Colonic mucosa (tissue), 4 donors: ENCODE measurements around the gene PROX2. TPM values are rescaled to one million over a fixed set of nuclear protein-coding genes. Genes with fewer than 3 reads are reported as not detected.

Source experiments
- DNase-seq: peaks from one replicate; pipeline ENCODE4 v3.0.0-alpha.2; 2020
- H3K27ac ChIP-seq: fragments of 200-600 bp; one replicate; pipeline ENCODE4 v1.8.0; 2021
- H3K27me3 ChIP-seq: fragments of 200-600 bp; one replicate; pipeline ENCODE4 v1.8.0; 2021
- H3K36me3 ChIP-seq: fragments of 200-600 bp; one replicate; pipeline ENCODE4 v1.8.0; 2021
- H3K4me1 ChIP-seq: fragments of 200-600 bp; one replicate; pipeline ENCODE4 v1.8.0; 2021; ENCODE audit warnings: mild to moderate bottlenecking
- H3K4me3 ChIP-seq: fragments of 200-600 bp; one replicate; pipeline ENCODE4 v1.8.0; 2021
- H3K9ac ChIP-seq, 2 donors: one replicate each; pipeline ENCODE4 v1.7.0; 2013; ENCODE audit warnings: control low read depth in 2 of 2, low read depth in 2 of 2, low read length in 2 of 2
- H3K9me3 ChIP-seq: fragments of 200-600 bp; one replicate; pipeline ENCODE4 v1.8.0; 2021
- intact Hi-C: fragments of 100-400 bp; cut with DNase I; formaldehyde crosslinking; loops from one replicate; pipeline ENCODE4 v1.14.1; 2022
- total RNA-seq, 2 donors: library from RNA; stranded (reverse); fragmentation: NEBNext Ultra II Directional in 1 of 2; extraction: Animal tissue kit (Norgen Biotek cat#: 25700) in 1 of 2; gene quantifications; one replicate each; pipeline ENCODE4 v1.2.1, GENCODE V29; 2021
- TF ChIP-seq, protein P1 (sequence below): fragments of 200-600 bp; IDR thresholded peaks from one replicate; pipeline ENCODE4 v1.8.0; 2022; ENCODE audit warnings: antibody characterized with exemption, mild to moderate bottlenecking
- donor health status: healthy.
- donor health status: DM: no; HTN: no; CAD: no.
- donor health status: DM: no; HTN: no; CAD: no.

Gene PROX2
- total RNA-seq, 2 donors from 2014 or later: not detected

- no peaks in the 10 kb centered on the region for H3K4me1 ChIP-seq
- H3K27ac ChIP-seq: peak overlapping the region; percentile 27
- H3K27me3 ChIP-seq: no peaks in the 10 kb centered on the region
- TF ChIP-seq, protein P1, sequence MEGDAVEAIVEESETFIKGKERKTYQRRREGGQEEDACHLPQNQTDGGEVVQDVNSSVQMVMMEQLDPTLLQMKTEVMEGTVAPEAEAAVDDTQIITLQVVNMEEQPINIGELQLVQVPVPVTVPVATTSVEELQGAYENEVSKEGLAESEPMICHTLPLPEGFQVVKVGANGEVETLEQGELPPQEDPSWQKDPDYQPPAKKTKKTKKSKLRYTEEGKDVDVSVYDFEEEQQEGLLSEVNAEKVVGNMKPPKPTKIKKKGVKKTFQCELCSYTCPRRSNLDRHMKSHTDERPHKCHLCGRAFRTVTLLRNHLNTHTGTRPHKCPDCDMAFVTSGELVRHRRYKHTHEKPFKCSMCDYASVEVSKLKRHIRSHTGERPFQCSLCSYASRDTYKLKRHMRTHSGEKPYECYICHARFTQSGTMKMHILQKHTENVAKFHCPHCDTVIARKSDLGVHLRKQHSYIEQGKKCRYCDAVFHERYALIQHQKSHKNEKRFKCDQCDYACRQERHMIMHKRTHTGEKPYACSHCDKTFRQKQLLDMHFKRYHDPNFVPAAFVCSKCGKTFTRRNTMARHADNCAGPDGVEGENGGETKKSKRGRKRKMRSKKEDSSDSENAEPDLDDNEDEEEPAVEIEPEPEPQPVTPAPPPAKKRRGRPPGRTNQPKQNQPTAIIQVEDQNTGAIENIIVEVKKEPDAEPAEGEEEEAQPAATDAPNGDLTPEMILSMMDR: no peak
- H3K36me3 ChIP-seq: peaks cover 4% of the 10 kb centered on the region
- no peak for DNase-seq
- H3K4me3 ChIP-seq: no peak overlapping the region
- intact Hi-C loops: no loop called here
- no peaks in the 10 kb centered on the region for H3K9me3 ChIP-seq
- no peak overlapping the region for H3K9ac ChIP-seq
Measured at GRCh38 chr14:74836251-74836960, 39.5 kb downstream of the PROX2 start.

DNA sequence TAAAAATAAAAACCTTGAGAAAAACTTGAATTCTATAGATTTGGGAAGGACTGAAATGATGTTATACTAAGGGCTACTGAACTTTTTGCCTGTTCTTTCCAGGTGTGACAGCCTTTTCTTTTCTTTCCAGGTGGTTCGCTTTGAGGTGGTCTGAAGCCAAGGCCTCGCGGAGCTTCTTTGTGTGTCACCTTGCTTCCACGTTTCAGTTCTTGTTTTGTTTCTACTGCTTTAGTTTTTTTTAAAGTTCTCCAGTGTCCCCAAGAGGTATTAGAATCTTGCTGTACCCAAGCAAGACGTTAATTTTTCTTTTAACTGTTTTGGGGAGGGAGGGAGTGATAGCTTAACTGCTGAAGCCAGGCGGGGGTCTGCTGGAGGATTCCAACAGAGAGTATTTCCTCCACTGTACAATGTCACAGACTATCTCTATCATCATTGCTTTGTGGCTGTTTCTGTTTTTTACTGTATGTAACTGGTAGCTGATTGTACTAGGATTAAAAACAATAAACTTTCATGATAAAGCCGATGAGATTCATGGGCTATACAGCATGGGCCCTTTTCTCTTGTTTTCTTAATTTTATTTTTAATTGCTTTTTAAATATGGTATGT lies 40.2 kb downstream of the PROX2 start:
- H3K27ac ChIP-seq: no peak overlapping the region
- H3K9me3 ChIP-seq: no peaks in the 10 kb centered on the region
- intact Hi-C loops: no loop called here
- no peaks in the 10 kb centered on the region for H3K27me3 ChIP-seq
- no peak overlapping the region for H3K4me3 ChIP-seq
- no peak overlapping the region for H3K9ac ChIP-seq
- peaks cover 4% of the 10 kb centered on the region for H3K36me3 ChIP-seq
- no peak for DNase-seq
- TF ChIP-seq, protein P1: no peak
- no peaks in the 10 kb centered on the region for H3K4me1 ChIP-seq

- peaks cover 4% of the 10 kb centered on the region for H3K36me3 ChIP-seq
- TF ChIP-seq, protein P1: no peak
- DNase-seq: no peak
- no peaks in the 10 kb centered on the region for H3K27me3 ChIP-seq
- intact Hi-C loops: no loop called here
- H3K27ac ChIP-seq: no peak overlapping the region
- H3K9ac ChIP-seq: no peak overlapping the region
- H3K9me3 ChIP-seq: no peaks in the 10 kb centered on the region
- no peak overlapping the region for H3K4me3 ChIP-seq
- no peaks in the 10 kb centered on the region for H3K4me1 ChIP-seq
Measured at GRCh38 chr14:74834692-74835392, 41.1 kb downstream of the PROX2 start.

DNA sequence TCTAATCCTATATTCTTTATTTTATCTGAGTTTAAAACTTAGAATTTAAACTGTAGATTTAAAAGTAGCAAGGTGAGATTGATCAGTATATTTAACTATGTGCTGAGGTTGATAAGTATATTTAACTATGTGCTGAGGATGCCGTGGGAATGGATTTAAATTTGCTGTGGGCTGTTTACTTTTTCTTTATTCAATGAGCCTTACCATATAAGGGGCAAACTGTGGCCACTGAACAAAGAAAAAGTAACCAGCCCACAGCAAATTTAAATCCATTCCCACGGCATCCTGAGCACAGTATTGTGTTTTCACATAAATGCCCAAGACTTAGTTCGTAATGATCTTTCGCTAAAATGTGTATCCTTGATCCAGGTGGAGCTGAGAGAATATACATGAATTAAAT lies 43.1 kb downstream of the PROX2 start:
- Histone ChIP-seq H3K27ac (no peak overlapping the region), H3K9ac (no peak overlapping the region), H3K4me1 (no peaks in the 10 kb centered on the region), H3K27me3 (no peaks in the 10 kb centered on the region), H3K36me3 (peaks cover 4% of the 10 kb centered on the region), H3K9me3 (no peaks in the 10 kb centered on the region), H3K4me3 (no peak overlapping the region)
- intact Hi-C loops: no loop called here
- no peak for DNase-seq
- TF ChIP-seq, protein P1: no peak

DNA sequence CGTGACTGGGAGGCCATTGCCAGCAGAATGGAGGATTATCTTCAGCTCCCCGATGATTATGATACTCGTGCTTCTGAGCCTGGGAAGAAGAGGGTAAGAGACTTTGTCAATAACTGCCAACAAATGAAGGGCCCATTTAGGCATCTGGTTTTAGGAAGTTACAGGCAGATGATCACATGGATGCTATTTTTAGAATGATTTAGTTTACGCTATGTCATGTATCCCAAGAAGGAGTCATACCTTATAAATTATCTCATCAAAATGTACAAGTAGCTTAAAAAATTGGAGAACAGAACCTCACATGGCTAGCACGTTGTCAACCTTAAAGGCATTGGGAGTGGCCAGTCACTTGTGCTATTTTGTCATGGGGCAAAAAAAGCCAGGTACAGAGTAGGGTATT lies 46.7 kb downstream of the PROX2 start:
- no peaks in the 10 kb centered on the region for H3K4me1 ChIP-seq
- no peaks in the 10 kb centered on the region for H3K36me3 ChIP-seq
- no peaks in the 10 kb centered on the region for H3K27me3 ChIP-seq
- no peak overlapping the region for H3K9ac ChIP-seq
- intact Hi-C loops: no loop called here
- H3K4me3 ChIP-seq: no peak overlapping the region
- H3K9me3 ChIP-seq: no peaks in the 10 kb centered on the region
- H3K27ac ChIP-seq: no peak overlapping the region
- DNase-seq: no peak
- TF ChIP-seq, protein P1: no peak
